ENCODE results near the gene NOL4L.
"Not testable (repeated sequence)": the region's sequence is repeated elsewhere in the genome, so short reads cannot be mapped to it uniquely, and the experiment has no call there.

Gene NOL4L

DNA sequence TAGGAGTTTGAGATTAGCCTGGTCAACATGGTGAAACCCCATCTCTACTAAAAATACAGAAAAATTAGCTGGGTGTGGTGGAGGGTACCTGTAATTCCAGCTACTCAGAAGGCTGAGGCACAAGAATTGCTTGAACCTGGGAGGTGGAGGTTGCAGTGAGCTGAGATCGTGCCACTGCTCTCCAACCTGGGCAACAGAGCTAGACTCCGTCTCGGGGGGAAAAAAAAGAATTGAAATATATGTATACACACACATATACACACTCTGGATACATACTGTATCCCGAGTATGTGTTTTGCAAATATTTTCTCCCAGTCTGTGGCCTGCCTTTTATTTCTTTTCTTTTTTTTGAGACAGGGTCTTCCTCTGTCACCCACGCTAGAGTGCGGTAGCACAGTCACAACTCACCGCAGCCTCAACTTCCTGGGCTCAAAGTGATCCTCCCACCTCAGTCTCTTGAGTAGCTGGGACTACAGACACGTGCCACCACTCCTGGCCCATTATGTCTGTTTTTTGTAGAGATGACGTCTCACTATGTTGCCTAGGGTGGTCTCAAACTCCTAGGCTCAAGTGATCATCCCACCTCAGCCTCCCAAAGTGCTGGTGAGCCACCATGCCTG lies 177.9 kb downstream of the NOL4L start:
- not testable (repeated sequence) for DNase-seq

DNA sequence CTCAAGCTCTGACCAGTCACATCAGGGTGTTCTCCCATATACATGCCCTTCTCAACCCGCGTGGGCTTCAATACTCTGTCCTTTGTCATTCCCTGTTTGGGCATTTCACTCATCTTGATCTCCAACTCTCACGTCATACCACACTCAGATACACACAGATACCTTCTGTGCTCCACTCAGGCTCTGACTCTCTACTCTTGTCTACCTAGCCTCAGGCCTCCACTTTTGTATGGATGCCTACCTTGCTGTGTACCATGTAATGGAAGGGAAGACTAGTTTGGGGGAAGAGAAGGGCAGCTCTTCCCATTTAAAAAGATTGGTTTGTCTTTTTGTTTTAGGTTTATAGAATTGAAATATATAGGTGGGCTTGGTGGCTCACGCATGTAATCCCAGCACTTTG lies 178.4 kb downstream of the NOL4L start:
- DNase-seq = no peak

DNA sequence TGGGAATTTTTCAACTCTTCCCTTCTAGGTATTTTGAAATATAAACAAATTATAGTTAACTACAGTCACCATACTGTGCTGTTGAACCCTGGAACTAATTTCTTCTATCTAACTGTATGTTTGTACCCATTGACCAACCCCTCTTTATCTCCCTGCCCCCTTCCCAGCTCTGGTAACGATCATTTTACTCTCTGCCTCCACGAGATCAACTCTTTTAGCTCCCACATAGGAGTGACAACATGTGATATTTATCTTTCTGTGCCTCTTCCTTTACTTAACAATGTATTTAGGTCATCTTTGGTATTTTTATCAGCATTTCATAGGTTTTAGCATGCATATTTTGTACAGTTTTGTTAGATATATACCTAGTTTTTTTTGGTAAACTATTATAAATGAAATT lies 181.1 kb downstream of the NOL4L start:
- no peak for DNase-seq

DNA sequence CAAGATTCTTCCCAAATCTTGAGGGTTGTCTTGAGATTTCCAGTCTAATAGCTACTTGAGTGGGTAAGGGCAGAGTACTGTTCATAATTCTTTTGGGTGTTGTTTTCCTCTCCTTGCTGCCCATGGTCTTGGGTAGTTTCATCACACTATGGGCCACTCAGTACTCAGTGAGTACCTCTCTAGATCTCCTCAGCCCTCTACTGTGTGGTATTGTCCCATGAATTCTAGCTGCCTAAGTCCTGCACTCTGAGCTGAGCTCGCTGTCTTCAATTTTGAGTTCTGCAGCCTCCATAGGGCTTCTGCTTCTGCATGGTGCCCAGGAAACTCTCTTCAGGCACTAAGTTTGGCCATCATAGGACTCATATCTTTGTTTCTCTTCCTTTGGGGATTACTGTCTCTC lies 184.7 kb downstream of the NOL4L start:
- DNase-seq = no peak

DNA sequence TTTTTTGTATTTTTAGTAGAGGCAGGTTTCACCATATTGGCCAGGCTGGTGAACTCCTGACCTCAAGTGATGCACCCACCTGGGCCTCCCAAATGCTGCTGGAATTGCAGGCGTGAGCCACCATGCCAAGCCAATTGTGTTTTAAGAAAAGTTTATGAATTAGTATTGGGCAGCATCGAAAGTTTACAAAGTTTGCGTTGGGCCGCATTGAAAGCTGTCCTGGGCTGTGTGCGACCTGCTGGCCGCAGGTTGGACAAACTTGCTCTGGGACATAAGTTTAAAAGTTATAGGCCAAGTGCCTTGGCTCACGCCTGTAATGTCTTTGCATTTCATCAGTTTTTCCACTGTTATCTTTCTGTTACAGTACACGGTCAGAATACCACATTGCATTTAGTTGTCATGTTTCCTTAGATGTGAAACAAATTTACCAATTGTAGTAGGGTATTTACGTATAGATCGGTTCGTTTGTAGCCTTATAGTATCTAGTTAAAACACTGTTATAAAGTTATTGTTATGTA lies 187.5 kb downstream of the NOL4L start:
- DNase-seq = no peak

DNA sequence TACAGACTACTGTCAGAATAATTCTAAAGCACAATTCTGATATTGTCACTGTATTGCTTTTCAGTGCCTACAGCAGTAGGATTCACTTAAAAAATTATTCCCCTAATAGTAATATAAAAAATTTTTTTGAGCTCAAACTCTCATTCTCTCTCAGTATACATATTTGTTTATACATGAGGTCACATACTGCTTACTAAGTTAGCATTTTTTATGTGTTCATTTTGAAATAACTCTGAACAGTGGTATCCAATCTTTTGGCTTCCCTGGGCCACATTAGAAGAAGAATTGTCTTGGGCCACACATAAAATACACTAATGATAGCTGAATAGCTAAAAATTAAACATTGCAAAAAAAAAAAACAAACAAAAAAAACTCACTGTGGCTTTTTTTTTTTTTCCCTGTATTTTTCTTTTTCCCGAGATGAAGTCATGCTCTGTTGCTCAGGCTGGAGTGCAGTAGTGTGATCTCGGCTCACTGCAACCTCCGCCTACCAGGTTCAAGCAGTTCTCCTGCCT lies 188.4 kb downstream of the NOL4L start:
- no peak for DNase-seq

DNA sequence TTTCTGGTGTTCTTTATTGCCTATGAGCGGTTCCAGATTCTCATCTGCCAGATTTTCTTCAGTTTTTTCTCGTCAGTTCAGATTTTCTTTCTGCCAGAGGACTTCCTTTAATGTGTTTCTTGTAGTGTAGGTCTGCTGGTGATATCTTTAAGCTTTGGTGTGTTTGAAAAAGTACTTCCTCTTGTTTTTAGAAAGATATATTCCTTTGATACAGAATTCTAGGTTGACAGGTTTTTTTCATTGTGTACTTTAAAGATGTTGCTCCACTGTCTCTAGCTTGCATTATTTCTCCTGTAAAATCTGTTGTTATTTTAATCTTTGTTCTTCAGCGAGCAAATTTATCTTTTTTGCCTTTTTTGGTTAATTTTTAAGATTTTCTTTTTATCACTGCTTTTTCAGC lies 190.1 kb downstream of the NOL4L start:
- DNase-seq = no peak
